RPMI8226 (cell line): Measurements from ENCODE around the gene SMARCC1.

Experiments
- DNase-seq: peaks from one replicate; pipeline ENCODE4 v3.0.0-alpha.2; 2015

The SMARCC1 gene

GRCh38 chr3:47536221-47536891 lies 245.3 kb downstream of the SMARCC1 start:
- no peak for DNase-seq
